Measurements from ENCODE around the gene PRKAG2. TPM values are rescaled to one million over a fixed set of nuclear protein-coding genes. Genes with fewer than 3 reads are reported as not detected.
A peak's percentile ranks its signal among the peaks of the same experiment; 100 is the strongest.

Gene PRKAG2
- total and polyA plus RNA-seq, 2 donors: 37.9 to 71.6 TPM

DNA sequence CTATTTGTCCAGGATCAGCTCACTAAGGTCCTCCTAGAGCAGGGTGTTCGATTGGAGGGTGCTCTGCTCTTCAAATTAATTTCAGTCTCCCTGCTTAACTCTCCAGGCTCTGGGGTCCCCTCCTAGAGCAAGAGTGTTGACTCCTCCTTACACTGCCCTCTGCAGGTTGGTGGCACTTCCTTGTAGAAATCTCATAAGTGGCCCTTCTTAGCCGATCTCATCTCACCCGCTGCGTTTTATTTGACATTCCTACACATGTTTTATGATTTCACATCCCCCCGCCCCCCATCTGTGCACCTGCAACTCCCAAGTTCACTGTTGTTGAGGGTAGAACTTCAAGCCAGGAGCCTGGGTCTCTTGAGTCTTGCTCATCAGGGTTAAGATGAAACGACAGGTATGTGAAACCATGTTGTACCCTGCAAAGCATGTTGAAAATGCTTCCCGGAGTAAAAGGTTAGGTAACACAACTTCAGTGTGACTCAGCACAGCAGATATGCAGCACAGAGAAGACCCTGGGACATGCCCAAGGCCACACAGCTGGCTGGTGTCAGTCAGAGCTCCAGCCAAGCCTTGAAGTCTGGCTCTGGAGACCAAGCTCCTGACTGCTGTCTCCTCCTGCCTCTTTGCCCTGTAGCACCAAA lies 171.2 kb downstream of the PRKAG2 start:
- H3K4me3 ChIP-seq (ENCODE audit: low read depth, low read length): no peak overlapping the region

DNA sequence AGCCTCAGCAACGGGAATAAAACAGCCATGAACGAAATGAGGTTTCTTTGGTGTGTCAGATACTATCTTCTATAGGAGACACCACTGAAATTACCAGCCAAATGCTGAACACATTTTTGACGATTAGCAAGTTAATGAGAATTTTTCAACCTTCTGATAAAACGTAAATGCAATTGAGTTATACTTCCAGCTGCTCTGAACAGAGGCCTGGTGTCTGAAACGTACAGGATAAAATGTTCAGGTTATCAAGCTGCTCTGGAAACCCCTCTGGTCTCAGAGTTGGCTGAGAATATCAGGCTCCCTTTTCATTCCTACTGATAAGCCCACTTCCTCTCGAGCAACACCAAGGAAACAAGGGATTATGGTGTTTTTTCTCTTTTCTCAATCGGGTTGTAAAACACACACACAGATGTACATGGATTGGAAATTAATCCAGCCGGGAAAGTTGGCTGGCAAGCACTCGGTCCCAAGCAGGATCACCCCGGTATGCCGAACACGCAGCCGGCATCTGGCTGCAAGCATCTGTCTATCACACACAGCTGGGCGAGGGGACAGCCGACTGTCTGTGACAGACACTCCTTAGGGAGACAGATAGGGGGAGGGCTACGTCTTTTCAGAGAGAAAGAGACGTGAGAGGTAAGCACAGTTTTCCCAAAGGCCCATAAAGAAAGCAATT lies 171.8 kb downstream of the PRKAG2 start:
- Histone ChIP-seq H3K4me1 (ENCODE audit: insufficient read depth) (peaks cover 2% of the 10 kb centered on the region), H3K4me3 (ENCODE audit: low read depth, low read length) (no peak overlapping the region), H3K27ac (ENCODE audit: low read depth) (no peak overlapping the region), H3K36me3 (ENCODE audit: insufficient read depth) (no peaks in the 10 kb centered on the region)
- 32% methylated on average over 17 of the region's 17 CpGs for WGBS
- no peak for DNase-seq (ENCODE audit: extremely low spot score)

More for the DNA sequence above, 171.2 kb downstream of the PRKAG2 start:
- Histone ChIP-seq H3K36me3 (ENCODE audit: insufficient read depth) (no peaks in the 10 kb centered on the region), H3K27ac (ENCODE audit: low read depth) (no peak overlapping the region), H3K4me1 (ENCODE audit: insufficient read depth) (peaks cover 2% of the 10 kb centered on the region)
- 24% methylated on average over 7 of the region's 7 CpGs for WGBS
- DNase-seq (ENCODE audit: extremely low spot score): no peak

DNA sequence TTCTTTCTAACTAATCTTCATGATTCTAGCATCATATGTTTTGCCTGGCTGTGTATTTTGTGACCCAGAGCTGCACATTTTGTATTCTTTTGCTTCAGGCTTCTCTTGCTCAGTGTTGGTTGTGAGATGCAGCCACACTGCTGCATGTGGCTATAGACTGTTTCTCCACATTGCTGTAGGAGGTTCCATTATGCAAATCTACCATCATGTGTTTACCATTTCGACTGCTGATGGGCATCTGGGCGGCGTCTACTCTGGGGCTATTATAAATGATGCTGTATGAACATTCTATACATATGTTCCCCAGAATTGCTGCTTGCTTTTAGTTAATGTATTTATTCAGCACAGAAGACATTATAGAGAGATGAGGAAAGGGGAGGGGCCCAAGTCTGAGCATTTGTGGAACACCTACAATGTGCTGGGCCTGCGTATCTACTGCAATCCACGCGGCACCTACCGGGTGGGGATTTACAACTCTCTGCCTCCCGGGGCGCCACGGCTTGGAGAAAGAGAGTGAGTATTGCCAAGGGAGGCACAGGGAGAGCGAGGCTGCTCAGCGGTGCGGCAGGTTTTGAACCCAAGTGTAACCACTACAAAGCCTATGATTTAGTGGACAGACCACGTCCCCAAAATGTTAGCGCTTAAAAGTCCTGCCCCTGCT lies 172.5 kb downstream of the PRKAG2 start:
- Histone ChIP-seq H3K27ac (ENCODE audit: low read depth) (no peak overlapping the region), H3K36me3 (ENCODE audit: insufficient read depth) (no peaks in the 10 kb centered on the region), H3K4me3 (ENCODE audit: low read depth, low read length) (no peak overlapping the region), H3K4me1 (ENCODE audit: insufficient read depth) (peaks cover 2% of the 10 kb centered on the region)
- DNase-seq (ENCODE audit: extremely low spot score): no peak
- WGBS: 81% methylated on average over 15 of the region's 15 CpGs

DNA sequence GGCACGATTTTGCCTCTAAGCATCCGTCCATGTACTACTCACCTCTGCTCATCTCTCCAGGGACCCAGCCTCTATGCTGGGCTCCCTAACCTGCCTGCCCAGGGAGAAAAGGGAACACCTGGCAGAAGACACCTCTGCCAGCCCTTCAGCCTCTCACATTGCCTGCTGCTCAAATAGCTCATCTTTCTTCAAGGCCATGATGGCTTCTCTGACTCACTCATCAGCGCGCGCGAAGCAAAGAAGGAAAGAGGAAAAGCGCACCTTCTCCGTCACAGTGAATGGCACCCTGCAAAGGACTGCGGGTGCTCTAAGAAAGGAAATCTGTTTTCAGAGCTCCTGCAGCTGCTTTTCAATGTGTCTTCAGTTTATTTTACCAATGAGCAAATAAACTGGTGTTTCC lies 174.0 kb downstream of the PRKAG2 start:
- peaks cover 2% of the 10 kb centered on the region for H3K4me1 ChIP-seq (ENCODE audit: insufficient read depth)
- 94% methylated on average over 9 of the region's 9 CpGs for WGBS

DNA sequence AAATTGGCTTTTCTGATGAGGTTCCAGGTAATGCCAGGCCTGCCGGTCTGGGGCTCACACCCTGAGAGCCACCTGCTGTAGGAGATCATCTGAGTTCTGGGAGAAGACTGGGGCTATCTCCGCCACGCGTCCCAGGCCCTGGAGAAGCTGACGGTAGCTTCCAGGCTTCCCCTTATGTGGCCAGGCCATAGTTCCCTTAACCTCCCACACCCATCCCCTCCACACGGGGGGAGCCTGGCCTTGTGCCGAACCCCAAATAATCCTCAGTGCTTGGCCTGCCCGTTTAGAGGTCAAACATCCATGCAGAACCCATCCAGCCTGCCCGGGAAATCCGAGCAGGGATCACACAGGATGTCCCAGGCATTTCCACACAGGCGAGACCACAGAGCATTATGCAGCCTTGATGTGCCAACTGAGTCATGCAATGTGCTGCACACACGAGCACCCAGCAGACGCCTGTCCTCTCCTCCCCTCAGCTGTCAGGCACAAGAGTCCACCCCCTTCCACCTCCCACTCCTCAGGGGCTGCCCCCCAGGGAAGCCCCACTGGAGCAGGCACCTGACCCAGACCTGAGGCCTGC lies 176.2 kb downstream of the PRKAG2 start:
- no peak for DNase-seq (ENCODE audit: extremely low spot score)
- Histone ChIP-seq H3K36me3 (ENCODE audit: insufficient read depth) (no peaks in the 10 kb centered on the region), H3K27ac (ENCODE audit: low read depth) (no peak overlapping the region), H3K4me3 (ENCODE audit: low read depth, low read length) (no peak overlapping the region), H3K4me1 (ENCODE audit: insufficient read depth) (no peaks in the 10 kb centered on the region)
- WGBS: 82% methylated on average over 13 of the region's 13 CpGs

More for the DNA sequence above, 174.0 kb downstream of the PRKAG2 start:
- Histone ChIP-seq H3K4me3 (ENCODE audit: low read depth, low read length) (no peak overlapping the region), H3K36me3 (ENCODE audit: insufficient read depth) (no peaks in the 10 kb centered on the region), H3K27ac (ENCODE audit: low read depth) (no peak overlapping the region)
- DNase-seq (ENCODE audit: extremely low spot score): no peak

GRCh38 chr7:151699928-151700319 lies 177.0 kb downstream of the PRKAG2 start:
- 78% methylated on average over 10 of the region's 10 CpGs for WGBS
- Histone ChIP-seq H3K27ac (ENCODE audit: low read depth) (no peak overlapping the region), H3K4me3 (ENCODE audit: low read depth, low read length) (no peak overlapping the region), H3K4me1 (ENCODE audit: insufficient read depth) (no peaks in the 10 kb centered on the region), H3K36me3 (ENCODE audit: insufficient read depth) (no peaks in the 10 kb centered on the region)
- no peak for DNase-seq (ENCODE audit: extremely low spot score)

DNA sequence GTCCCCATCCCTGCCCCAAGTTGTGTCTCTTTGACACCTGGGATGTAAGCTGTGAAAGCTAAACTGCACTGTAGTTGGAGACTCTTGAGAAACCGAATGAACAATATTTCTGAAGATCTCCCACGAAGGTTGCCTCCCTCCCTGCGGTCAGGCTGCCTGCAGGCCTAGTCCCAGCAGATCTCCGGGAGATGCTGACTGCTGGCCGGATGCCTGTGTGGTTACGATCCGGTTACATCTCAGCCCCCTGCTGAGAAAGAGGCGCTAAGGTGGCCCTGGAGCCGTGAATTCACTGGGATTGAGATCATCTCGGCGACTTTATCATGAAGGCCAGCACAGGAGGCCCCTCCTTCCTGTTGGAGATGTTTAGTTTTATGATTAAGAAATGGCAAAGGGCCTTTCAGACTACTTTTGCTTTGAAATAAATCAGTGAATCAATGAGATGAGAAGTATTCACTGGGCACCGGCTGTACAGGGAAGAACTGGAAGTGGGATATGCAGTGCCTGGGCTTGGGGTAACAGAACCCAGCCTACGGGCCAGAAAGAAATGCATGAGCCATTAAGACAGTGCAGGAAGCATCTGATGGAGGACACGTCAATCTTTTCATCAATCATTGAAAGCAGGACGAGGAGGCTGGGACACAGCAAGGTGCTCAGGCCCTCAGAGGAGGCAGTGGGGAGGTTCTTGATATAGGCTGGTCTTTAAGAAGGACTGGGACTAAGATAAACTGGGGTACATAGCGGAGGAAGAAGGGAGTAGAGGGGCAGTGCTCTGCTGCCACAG lies 177.6 kb downstream of the PRKAG2 start:
- no peak for DNase-seq (ENCODE audit: extremely low spot score)
- Histone ChIP-seq H3K4me1 (ENCODE audit: insufficient read depth) (no peaks in the 10 kb centered on the region), H3K4me3 (ENCODE audit: low read depth, low read length) (no peak overlapping the region), H3K36me3 (ENCODE audit: insufficient read depth) (no peaks in the 10 kb centered on the region), H3K27ac (ENCODE audit: low read depth) (no peak overlapping the region)
- WGBS: 48% methylated on average over 16 of the region's 16 CpGs

DNA sequence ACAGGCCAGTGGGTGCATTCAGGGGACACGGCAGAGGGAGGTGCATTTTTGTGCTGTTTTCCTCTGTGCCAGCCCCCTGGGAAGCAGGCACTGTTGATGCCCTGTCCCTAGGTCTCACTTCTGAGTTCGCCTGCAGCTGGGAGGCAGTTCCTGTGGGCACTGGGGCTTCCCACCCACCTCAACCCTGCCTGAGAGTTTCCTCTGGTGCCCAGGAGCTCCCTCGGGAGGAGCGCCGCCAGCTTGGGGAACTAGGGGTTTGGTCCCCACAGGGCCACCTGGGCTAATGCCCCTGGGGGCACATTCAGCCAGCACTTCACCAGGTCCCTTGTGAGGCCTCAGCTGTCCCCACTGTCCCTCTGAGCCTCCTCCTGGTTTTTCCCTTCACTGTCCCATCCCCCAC lies 179.0 kb downstream of the PRKAG2 start:
- Histone ChIP-seq H3K4me3 (ENCODE audit: low read depth, low read length) (no peak overlapping the region), H3K27ac (ENCODE audit: low read depth) (no peak overlapping the region), H3K36me3 (ENCODE audit: insufficient read depth) (no peaks in the 10 kb centered on the region), H3K4me1 (ENCODE audit: insufficient read depth) (no peaks in the 10 kb centered on the region)
- DNase-seq (ENCODE audit: extremely low spot score): no peak
- 93% methylated on average over 5 of the region's 5 CpGs for WGBS

GRCh38 chr7:151697515-151697895 lies 179.4 kb downstream of the PRKAG2 start:
- DNase-seq (ENCODE audit: extremely low spot score): no peak
- Histone ChIP-seq H3K4me3 (ENCODE audit: low read depth, low read length) (no peak overlapping the region), H3K36me3 (ENCODE audit: insufficient read depth) (no peaks in the 10 kb centered on the region), H3K27ac (ENCODE audit: low read depth) (no peak overlapping the region), H3K4me1 (ENCODE audit: insufficient read depth) (no peaks in the 10 kb centered on the region)
- 94% methylated on average over 10 of the region's 10 CpGs for WGBS

DNA sequence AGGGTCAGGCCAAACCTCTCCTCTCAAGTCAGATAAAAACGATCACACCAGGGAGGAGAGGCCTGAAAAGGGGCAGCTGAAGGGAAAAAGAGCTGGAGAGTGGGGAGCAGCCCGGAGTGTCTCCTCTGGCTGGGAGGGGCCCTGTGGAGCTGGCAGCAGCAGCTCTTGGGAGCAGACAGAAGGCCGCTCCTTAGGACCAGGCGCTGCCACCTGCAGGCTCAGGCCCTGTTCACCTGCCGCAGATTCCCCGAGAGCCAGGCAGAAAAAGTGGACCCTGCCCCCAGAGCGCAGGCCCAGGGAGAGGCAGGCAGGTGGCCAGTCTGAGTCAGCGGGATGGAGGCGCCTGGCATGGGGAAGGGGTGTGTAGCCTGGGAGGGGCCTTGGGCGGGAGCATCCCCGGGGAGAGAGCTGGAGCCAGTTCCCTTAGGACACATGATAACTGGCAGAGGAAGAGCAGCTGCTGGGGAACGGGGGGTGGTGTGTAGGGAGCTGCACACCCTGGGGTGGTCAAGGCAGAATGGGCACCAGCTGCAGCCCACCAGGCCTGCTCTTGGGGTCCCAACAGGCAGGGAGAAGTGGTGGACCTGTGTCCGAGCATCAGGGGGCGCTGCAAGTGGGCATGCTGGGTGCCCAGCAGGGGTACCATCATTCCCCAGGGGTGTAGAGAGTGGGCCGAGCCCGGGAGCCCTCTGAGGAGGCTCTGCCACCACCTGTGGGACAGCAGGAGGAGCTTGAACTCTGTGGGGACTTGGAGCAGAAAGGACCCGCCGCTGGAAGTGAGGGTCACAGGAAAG lies 180.0 kb downstream of the PRKAG2 start:
- Histone ChIP-seq H3K36me3 (ENCODE audit: insufficient read depth) (no peaks in the 10 kb centered on the region), H3K4me3 (ENCODE audit: low read depth, low read length) (no peak overlapping the region), H3K27ac (ENCODE audit: low read depth) (peak overlapping the region; percentile 57), H3K4me1 (ENCODE audit: insufficient read depth) (no peaks in the 10 kb centered on the region)
- WGBS: 64% methylated on average over 18 of the region's 18 CpGs
- DNase-seq (ENCODE audit: extremely low spot score): no peak

GRCh38 chr7:151695951-151696541 lies 180.9 kb downstream of the PRKAG2 start:
- Histone ChIP-seq H3K27ac (ENCODE audit: low read depth) (no peak overlapping the region), H3K4me1 (ENCODE audit: insufficient read depth) (no peaks in the 10 kb centered on the region), H3K36me3 (ENCODE audit: insufficient read depth) (no peaks in the 10 kb centered on the region), H3K4me3 (ENCODE audit: low read depth, low read length) (no peak overlapping the region)
- no peak for DNase-seq (ENCODE audit: extremely low spot score)
- 69% methylated on average over 24 of the region's 24 CpGs for WGBS

DNA sequence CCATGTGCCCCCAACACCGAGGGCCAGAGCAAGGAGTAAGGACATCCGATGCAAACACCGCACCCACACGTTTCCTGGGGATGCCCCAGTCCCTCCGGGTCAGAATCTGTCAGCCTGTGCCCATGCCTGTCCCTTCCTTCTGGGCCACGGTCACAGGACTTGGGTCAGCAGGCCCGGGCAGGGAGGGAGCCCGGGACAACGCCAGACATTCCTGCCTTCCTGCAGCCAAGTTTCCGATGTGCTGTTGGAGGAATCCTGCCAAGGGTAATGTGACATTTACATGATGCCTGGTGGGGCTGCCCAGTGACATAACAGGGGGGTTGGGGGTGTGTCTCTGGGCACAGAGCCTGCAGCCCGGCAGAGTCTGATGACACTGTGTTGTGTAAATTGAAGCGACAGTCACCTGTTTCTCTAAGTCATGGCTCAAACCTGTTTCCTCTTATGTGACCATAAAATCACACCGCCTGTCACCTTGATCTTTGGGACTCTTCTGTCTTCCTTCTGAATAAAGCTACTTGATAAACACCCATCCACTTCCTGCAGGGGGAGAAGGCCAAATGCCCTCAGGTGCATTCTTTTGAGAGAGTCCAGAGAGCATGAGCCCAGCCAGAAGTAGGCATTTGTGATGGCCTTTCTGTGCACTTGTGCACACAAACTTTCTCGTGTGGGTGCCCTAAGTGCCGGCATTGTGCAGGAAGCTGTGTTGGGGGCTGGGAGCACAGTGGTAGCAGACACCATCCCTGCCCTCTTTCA lies 181.9 kb downstream of the PRKAG2 start:
- H3K4me1 ChIP-seq (ENCODE audit: insufficient read depth): no peaks in the 10 kb centered on the region
- DNase-seq (ENCODE audit: extremely low spot score): no peak
- WGBS: 57% methylated on average over 15 of the region's 15 CpGs
- no peak overlapping the region for H3K27ac ChIP-seq (ENCODE audit: low read depth)
- no peak overlapping the region for H3K4me3 ChIP-seq (ENCODE audit: low read depth, low read length)
- no peaks in the 10 kb centered on the region for H3K36me3 ChIP-seq (ENCODE audit: insufficient read depth)
